Ovary (tissue), 9 donors: ENCODE data around the gene CACNA1C. TPM values are rescaled to one million over a fixed set of nuclear protein-coding genes. Genes with fewer than 3 reads are reported as not detected.

ENCODE experiments used
- DNase-seq, 5 donors: peaks; one replicate each; pipeline ENCODE4 v3.0.0-alpha.2; 2019 to 2020
- H3K27ac ChIP-seq, 2 donors: fragments of 200-600 bp; one replicate each; pipeline versions ENCODE4 v1.5.1 to v1.8.0; 2019 to 2022
- H3K27me3 ChIP-seq: fragments of 200-600 bp; one replicate; pipeline ENCODE4 v1.8.0; 2022
- H3K36me3 ChIP-seq: fragments of 200-600 bp; sonication (generic); one replicate; pipeline ENCODE4 v1.5.1; 2019
- H3K4me1 ChIP-seq: one replicate; pipeline ENCODE4 v1.8.1; 2013; ENCODE audit warnings: mild to moderate bottlenecking, moderate library complexity; ENCODE audit not compliant: insufficient read depth
- H3K4me3 ChIP-seq: fragments of 200-600 bp; sonication (generic); one replicate; pipeline ENCODE4 v1.5.1; 2017
- H3K9me3 ChIP-seq, 2 donors: fragments of 200-600 bp in 1 of 2; sonication (generic) in 1 of 2; one replicate each; pipeline versions ENCODE4 v1.5.1 to v1.8.1; 2013 to 2019; ENCODE audit warnings: mild to moderate bottlenecking in 1 of 2, moderate library complexity in 1 of 2
- EP300 ChIP-seq: sonication (generic); formaldehyde crosslinking; IDR thresholded peaks from one replicate; pipeline ENCODE4 v1.6.1; 2017; ENCODE audit warnings: antibody characterized with exemption
- POLR2A ChIP-seq: fragments of 450-650 bp; IDR thresholded peaks from one replicate; pipeline ENCODE4 v1.6.1; 2017; ENCODE audit warnings: antibody characterized with exemption, mild to moderate bottlenecking, moderate library complexity
- WGBS, 3 donors: extraction: QIAGEN DNeasy Blood & Tissue Kit in 1 of 3; methylation state at CpG; one replicate each; pipeline versions ENCODE4 v1.1.5 to v1.1.7; 2013 to 2017; 5-methylcytosine and 5-hydroxymethylcytosine counted together
- intact Hi-C, 4 donors: fragments of 100-400 bp; cut with DNase I; formaldehyde crosslinking; loops; one replicate each; pipeline versions ENCODE4 v1.11.0 to v1.15.1; 2022 to 2023
- polyA plus RNA-seq, 2 donors: library from polyadenylated mRNA; stranded (reverse); fragments of 200-250 nt in 1 of 2; fragments of 350-450 nt in 1 of 2; fragmentation: Illumina TruSeq in 1 of 2; extraction: RNeasy Lipid Tissue Mini Kit (QIAGEN cat#74804) in 1 of 2; gene quantifications; one replicate each; pipeline ENCODE4 v1.2.3, GENCODE V29; 2013 to 2014
- total RNA-seq, 7 donors: library from RNA; depleted of rRNA in 2 of 7; stranded (reverse); fragments of >200 nt in 2 of 7; fragmentation: NEBNext Ultra II Directional in 3 of 7; extraction: Animal tissue kit (Norgen Biotek cat#: 25700) in 3 of 7; gene quantifications; one replicate each; pipeline versions ENCODE4 v1.1.0 to v1.2.4, GENCODE V29; 2016 to 2023
- TF ChIP-seq, protein P1 (sequence below), 3 donors: fragments of 450-650 bp in 2 of 3; fragments of 200-600 bp in 1 of 3; IDR thresholded peaks; one replicate each; pipeline versions ENCODE4 v1.5.1 to v1.8.0; 2016 to 2022; ENCODE audit warnings: antibody characterized with exemption in 3 of 3, mild to moderate bottlenecking in 1 of 3
- donor health status: DM: no; HTN: no; CAD: no; lungs with moderate emphysema.
- donor health status: DM: no; HTN: no; CAD: no.
- donor health status: Bipolar disorder and iron deficiency.
- donor health status: DM: yes; HTN: yes; CAD: no.
- donor health status: DM: no; HTN: no; CAD: no.
- donor health status: DM: yes; HTN: yes; CAD: no.

Gene CACNA1C
- total and polyA plus RNA-seq, 9 donors = 2.2 to 8.3 (median 3.7) TPM

DNA sequence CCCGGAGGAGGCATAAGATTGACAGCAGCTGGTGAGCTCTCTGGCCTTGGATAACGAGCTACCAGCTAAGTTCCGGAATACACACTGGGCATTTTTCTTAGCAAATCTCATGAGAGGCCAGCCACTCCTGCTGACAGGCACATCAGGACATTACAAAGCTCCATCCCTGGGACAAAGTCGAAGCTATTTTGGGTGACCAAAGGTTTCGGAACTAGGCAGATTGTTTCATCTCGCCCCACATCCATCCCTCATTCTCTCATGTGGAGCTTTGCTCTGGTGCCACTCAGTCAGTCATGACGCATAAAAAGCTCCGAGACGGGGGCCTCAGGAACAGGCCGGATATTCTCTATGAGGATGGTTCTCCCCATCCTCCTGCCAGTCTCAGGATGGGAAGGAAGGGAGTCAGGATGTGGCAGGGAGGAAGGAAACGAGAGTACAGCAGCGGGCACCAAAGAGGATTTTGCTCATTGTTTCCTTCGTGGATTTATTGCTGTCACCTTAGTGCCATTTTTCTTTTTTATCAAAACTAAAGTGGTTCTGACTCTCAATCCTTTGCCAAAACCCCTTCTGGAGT, 488.9 kb downstream of the CACNA1C start:
- no peak for DNase-seq
- no peaks in the 10 kb centered on the region for H3K27me3 ChIP-seq
- H3K9me3 ChIP-seq = no peaks in the 10 kb centered on the region
- intact Hi-C loops = no loop called here
- no peak overlapping the region for H3K27ac ChIP-seq
- TF ChIP-seq EP300 = no peak
- no peak for TF ChIP-seq POLR2A
- TF ChIP-seq, protein P1, sequence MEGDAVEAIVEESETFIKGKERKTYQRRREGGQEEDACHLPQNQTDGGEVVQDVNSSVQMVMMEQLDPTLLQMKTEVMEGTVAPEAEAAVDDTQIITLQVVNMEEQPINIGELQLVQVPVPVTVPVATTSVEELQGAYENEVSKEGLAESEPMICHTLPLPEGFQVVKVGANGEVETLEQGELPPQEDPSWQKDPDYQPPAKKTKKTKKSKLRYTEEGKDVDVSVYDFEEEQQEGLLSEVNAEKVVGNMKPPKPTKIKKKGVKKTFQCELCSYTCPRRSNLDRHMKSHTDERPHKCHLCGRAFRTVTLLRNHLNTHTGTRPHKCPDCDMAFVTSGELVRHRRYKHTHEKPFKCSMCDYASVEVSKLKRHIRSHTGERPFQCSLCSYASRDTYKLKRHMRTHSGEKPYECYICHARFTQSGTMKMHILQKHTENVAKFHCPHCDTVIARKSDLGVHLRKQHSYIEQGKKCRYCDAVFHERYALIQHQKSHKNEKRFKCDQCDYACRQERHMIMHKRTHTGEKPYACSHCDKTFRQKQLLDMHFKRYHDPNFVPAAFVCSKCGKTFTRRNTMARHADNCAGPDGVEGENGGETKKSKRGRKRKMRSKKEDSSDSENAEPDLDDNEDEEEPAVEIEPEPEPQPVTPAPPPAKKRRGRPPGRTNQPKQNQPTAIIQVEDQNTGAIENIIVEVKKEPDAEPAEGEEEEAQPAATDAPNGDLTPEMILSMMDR (IDR thresholded peaks at IDR 0.05) = no peak
- no peaks in the 10 kb centered on the region for H3K4me1 ChIP-seq
- H3K36me3 ChIP-seq = no peaks in the 10 kb centered on the region
- H3K4me3 ChIP-seq = no peak overlapping the region
- 83 to 91% (median 86%) methylated on average over 13 of the region's 13 CpGs for WGBS, 3 donors

DNA sequence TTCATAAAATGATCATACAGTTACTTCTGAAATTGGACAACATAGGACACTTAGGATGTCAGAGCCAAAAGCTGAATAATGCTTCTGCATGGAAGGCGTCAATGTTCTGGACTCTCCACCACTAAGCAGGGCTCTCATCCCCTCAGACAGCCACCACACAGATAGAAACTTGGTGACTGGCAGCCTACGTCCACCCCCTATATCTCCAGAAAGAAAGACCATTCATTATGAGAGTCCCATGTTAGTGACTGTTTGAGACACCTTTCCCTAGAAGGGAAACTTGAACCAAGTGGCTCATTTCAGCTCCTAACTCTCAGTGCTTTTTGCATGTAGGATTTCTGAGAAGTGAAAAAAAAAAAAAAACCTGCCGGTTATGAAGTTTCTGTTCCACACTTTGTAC, 491.0 kb downstream of the CACNA1C start:
- no peaks in the 10 kb centered on the region for H3K4me1 ChIP-seq
- 77 to 94% (median 93%) methylated on average over 3 of the region's 3 CpGs for WGBS, 3 donors
- no peaks in the 10 kb centered on the region for H3K9me3 ChIP-seq
- intact Hi-C loops = no loop called here
- DNase-seq = no peak
- TF ChIP-seq, protein P1 (IDR thresholded peaks at IDR 0.05) = no peak
- no peak for TF ChIP-seq POLR2A
- no peak for TF ChIP-seq EP300
- H3K36me3 ChIP-seq = no peaks in the 10 kb centered on the region
- no peak overlapping the region for H3K27ac ChIP-seq
- H3K27me3 ChIP-seq = no peaks in the 10 kb centered on the region
- no peak overlapping the region for H3K4me3 ChIP-seq

DNA sequence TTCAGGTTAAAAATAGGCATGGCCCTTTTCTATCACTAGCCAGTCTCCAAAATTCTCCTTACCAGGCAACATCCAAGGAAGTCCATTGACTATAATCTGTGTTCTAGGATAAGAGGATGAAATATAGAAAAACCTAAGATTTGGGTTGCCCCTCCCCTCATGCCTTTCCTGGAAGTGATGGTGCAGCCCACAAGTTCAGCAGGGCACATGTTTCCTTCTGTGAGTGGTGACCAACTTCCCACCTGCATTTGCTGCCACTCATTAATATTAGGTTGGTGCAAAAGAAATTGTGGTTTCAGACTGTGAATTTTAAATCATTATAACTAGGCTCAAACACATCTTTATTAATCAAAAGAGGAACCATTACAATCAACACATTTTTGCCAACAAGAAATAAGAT, 491.4 kb downstream of the CACNA1C start:
- DNase-seq = no peak
- TF ChIP-seq, protein P1 (IDR thresholded peaks at IDR 0.05) = no peak
- TF ChIP-seq EP300 (no peak), POLR2A (no peak)
- H3K36me3 ChIP-seq = no peaks in the 10 kb centered on the region
- intact Hi-C loops = no loop called here
- H3K27ac ChIP-seq = no peak overlapping the region
- no peak overlapping the region for H3K4me3 ChIP-seq
- H3K27me3 ChIP-seq = no peaks in the 10 kb centered on the region
- no peaks in the 10 kb centered on the region for H3K9me3 ChIP-seq
- no peaks in the 10 kb centered on the region for H3K4me1 ChIP-seq

DNA sequence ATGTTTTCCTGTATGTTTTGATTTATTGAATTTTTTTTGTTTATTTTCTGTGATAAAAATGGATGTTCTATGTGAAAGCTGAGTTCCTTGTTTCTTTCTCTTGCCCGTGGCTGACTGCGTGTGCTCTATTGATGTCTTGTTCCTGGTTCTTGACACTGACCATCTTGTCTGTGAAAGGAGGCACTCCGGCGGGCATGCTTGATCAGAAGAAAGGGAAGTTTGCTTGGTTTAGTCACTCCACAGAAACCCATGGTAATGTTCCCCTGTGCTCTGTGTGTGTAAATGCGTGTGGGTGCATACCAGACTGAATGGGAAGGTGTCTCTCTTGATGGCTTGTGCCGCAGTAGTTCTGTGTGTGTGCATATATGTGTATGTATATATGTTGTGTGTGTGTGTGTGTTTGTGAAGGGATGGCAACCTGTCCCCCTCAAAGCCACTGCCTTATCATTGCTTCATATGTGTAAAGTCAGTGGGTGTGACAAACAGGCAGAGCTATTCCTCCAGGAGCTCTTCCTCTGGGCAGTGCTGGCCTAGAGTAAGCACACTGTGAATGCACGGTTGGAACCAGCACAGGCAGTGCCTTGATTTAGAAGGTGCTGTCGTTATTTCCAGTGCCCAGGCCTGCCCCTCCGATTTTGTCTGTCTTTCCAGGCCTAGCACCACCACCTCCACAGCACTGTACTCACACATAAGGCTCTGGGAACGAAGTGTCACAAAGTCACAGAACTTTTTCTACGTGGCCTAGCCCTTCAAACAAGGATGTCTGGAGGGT, 494.7 kb downstream of the CACNA1C start:
- Histone ChIP-seq H3K4me1 (no peaks in the 10 kb centered on the region), H3K9me3 (no peaks in the 10 kb centered on the region), H3K27ac (no peak overlapping the region), H3K4me3 (no peak overlapping the region), H3K36me3 (no peaks in the 10 kb centered on the region), H3K27me3 (no peaks in the 10 kb centered on the region)
- DNase-seq = no peak
- intact Hi-C loops = no loop called here
- TF ChIP-seq POLR2A = no peak
- no peak for TF ChIP-seq EP300
- TF ChIP-seq, protein P1 (IDR thresholded peaks at IDR 0.05) = no peak
- WGBS, 3 donors = 88 to 90% (median 90%) methylated on average over 11 of the region's 11 CpGs
